CD4-positive, alpha-beta T cell treated with Interleukin-15 for 1 hour (primary cell): ENCODE data around the gene PAGR1.
A peak's percentile ranks its signal among the peaks of the same experiment; 100 is the strongest.
"Not testable (repeated sequence)": the region's sequence is repeated elsewhere in the genome, so short reads cannot be mapped to it uniquely, and the experiment has no call there.

ENCODE experiments used
- DNase-seq: peaks from one replicate; pipeline ENCODE4 v3.0.0-alpha.2; 2020

The PAGR1 gene

GRCh38 chr16:29813644-29814562 is 2.0 kb upstream of the PAGR1 start:
- no peak for DNase-seq

- no peak for DNase-seq
Observed at GRCh38 chr16:29814592-29814991, 1.4 kb upstream of the PAGR1 start.

GRCh38 chr16:29815032-29815721 is 775 bp upstream of the PAGR1 start:
- DNase-seq: no peak

GRCh38 chr16:29816694-29817441 is 916 bp downstream of the PAGR1 start:
- peak; percentile 59 for DNase-seq

GRCh38 chr16:29818082-29818481 is 2.1 kb downstream of the PAGR1 start:
- no peak for DNase-seq

- DNase-seq: no peak
Observed at GRCh38 chr16:29819506-29819905, 3.6 kb downstream of the PAGR1 start.

- DNase-seq: peak; percentile 54
Observed at GRCh38 chr16:29820271-29820701, 4.3 kb downstream of the PAGR1 start, which contains the start of gene MVP. Gene MVP (plus strand): TSS chr16:29820462. CDS start chr16:29830550, 10,088 bp downstream.

- DNase-seq: peak; percentile 57
Observed at GRCh38 chr16:29820730-29821642, 5.0 kb downstream of the PAGR1 start.

- no peak for DNase-seq
Observed at GRCh38 chr16:29821643-29822115, 5.7 kb downstream of the PAGR1 start.

- no peak for DNase-seq
Observed at GRCh38 chr16:29824589-29825144, 8.7 kb downstream of the PAGR1 start.

GRCh38 chr16:29825145-29826044 is 9.4 kb downstream of the PAGR1 start:
- DNase-seq: no peak

GRCh38 chr16:29826342-29826695 is 10.4 kb downstream of the PAGR1 start:
- no peak for DNase-seq

- no peak for DNase-seq
Observed at GRCh38 chr16:29830774-29831173, 14.8 kb downstream of the PAGR1 start.

GRCh38 chr16:29831490-29831889 is 15.5 kb downstream of the PAGR1 start:
- no peak for DNase-seq

GRCh38 chr16:29833219-29833618 is 17.3 kb downstream of the PAGR1 start:
- not testable (repeated sequence) for DNase-seq

- DNase-seq: no peak
Observed at GRCh38 chr16:29834079-29834478, 18.1 kb downstream of the PAGR1 start.

- DNase-seq: no peak
Observed at GRCh38 chr16:29835926-29836325, 20.0 kb downstream of the PAGR1 start.

GRCh38 chr16:29836623-29837022 is 20.7 kb downstream of the PAGR1 start:
- no peak for DNase-seq

- no peak for DNase-seq
Observed at GRCh38 chr16:29837841-29838240, 21.9 kb downstream of the PAGR1 start.

- no peak for DNase-seq
Observed at GRCh38 chr16:29839822-29840221, 23.9 kb downstream of the PAGR1 start.

- no peak for DNase-seq
Observed at GRCh38 chr16:29840240-29840639, 24.3 kb downstream of the PAGR1 start.
